NOMO-1 treated with DMSO at 0.1 percent for 48 hours (cell line): ENCODE results near the gene RETREG2.
"Not testable (repeated sequence)": the region's sequence is repeated elsewhere in the genome, so short reads cannot be mapped to it uniquely, and the experiment has no call there.

Source experiments
- DNase-seq: peaks from one replicate; lab custom pipeline; 2025; ENCODE audit not compliant: unreplicated experiment; lab: John Stamatoyannopoulos, UW

The RETREG2 gene

GRCh38 chr2:219186754-219187456 is 8.8 kb downstream of the RETREG2 start:
- DNase-seq, result no peak

GRCh38 chr2:219197388-219197787 is 19.3 kb downstream of the RETREG2 start:
- no peak for DNase-seq

GRCh38 chr2:219198974-219199373 is 20.9 kb downstream of the RETREG2 start:
- no peak for DNase-seq

- DNase-seq, result no peak
These were observed 21.6 kb downstream of the RETREG2 start for GRCh38 chr2:219199470-219200211.

- DNase-seq, result not testable (repeated sequence)
These were observed 22.6 kb downstream of the RETREG2 start for GRCh38 chr2:219200502-219201326.

GRCh38 chr2:219201331-219201730 is 23.3 kb downstream of the RETREG2 start:
- not testable (repeated sequence) for DNase-seq

- no peak for DNase-seq
These were observed 26.5 kb downstream of the RETREG2 start for GRCh38 chr2:219204425-219205164.

GRCh38 chr2:219205165-219205538 is 27.1 kb downstream of the RETREG2 start:
- DNase-seq, result no peak

GRCh38 chr2:219205981-219206327 is 27.9 kb downstream of the RETREG2 start:
- DNase-seq, result no peak

GRCh38 chr2:219206328-219207133 is 28.5 kb downstream of the RETREG2 start, which contains the start of gene ZFAND2B:
Gene ZFAND2B, plus strand, starts transcription at chr2:219206782. Its CDS starts 206 bp downstream, at chr2:219206988.
- peak; percentile 94 for DNase-seq

- no peak for DNase-seq
These were observed 29.2 kb downstream of the RETREG2 start for GRCh38 chr2:219207134-219207883.

- no peak for DNase-seq
These were observed 30.0 kb downstream of the RETREG2 start for GRCh38 chr2:219207884-219208740.

- no peak for DNase-seq
These were observed 31.4 kb downstream of the RETREG2 start for GRCh38 chr2:219209236-219210195.

- no peak for DNase-seq
These were observed 32.3 kb downstream of the RETREG2 start for GRCh38 chr2:219210196-219210885.

GRCh38 chr2:219210886-219211362 is 32.8 kb downstream of the RETREG2 start:
- DNase-seq, result no peak

- DNase-seq, result no peak
These were observed 34.9 kb downstream of the RETREG2 start for GRCh38 chr2:219213026-219213415.
